ENCODE data around the gene FAM174B.
A peak's percentile ranks its signal among the peaks of the same experiment; 100 is the strongest.

The FAM174B gene

GRCh38 chr15:92669432-92669831, 13.9 kb upstream of the FAM174B start:
- intact Hi-C loops (cut with DNase I; ENCODE audit: low total_unique reads) = no loop called here
- H3K9me3 ChIP-seq = no peaks in the 10 kb centered on the region
- no peak for DNase-seq
- H3K4me3 ChIP-seq = no peak overlapping the region
- no peak for TF ChIP-seq CTCF (IDR thresholded peaks at IDR 0.05)
- H3K27ac ChIP-seq = no peak overlapping the region
- no peaks in the 10 kb centered on the region for H3K27me3 ChIP-seq
- H3K36me3 ChIP-seq = no peaks in the 10 kb centered on the region
- H3K4me1 ChIP-seq = peaks cover 0 to 33% (median 23%) of the 10 kb centered on the region in 4 donors

GRCh38 chr15:92668620-92669019, 13.0 kb upstream of the FAM174B start:
- Histone ChIP-seq H3K27ac (no peak overlapping the region), H3K9me3 (no peaks in the 10 kb centered on the region), H3K27me3 (no peaks in the 10 kb centered on the region), H3K4me3 (no peak overlapping the region), H3K4me1 (peaks cover 0 to 34% (median 23%) of the 10 kb centered on the region in 4 donors), H3K36me3 (no peaks in the 10 kb centered on the region)
- intact Hi-C loops (cut with DNase I; ENCODE audit: low total_unique reads) = no loop called here
- TF ChIP-seq CTCF (IDR thresholded peaks at IDR 0.05) = no peak
- no peak for DNase-seq

GRCh38 chr15:92667970-92668485, 12.5 kb upstream of the FAM174B start:
- intact Hi-C loops (cut with DNase I; ENCODE audit: low total_unique reads) = no loop called here
- H3K27me3 ChIP-seq = no peaks in the 10 kb centered on the region
- no peaks in the 10 kb centered on the region for H3K36me3 ChIP-seq
- peak overlapping the region; percentile 52 to 56 for H3K27ac ChIP-seq
- no peaks in the 10 kb centered on the region for H3K9me3 ChIP-seq
- TF ChIP-seq CTCF (IDR thresholded peaks at IDR 0.05) = no peak
- no peak for DNase-seq
- peaks cover 0 to 34% (median 23%) of the 10 kb centered on the region in 4 donors for H3K4me1 ChIP-seq
- no peak overlapping the region for H3K4me3 ChIP-seq

GRCh38 chr15:92667287-92667904, 11.8 kb upstream of the FAM174B start:
- Histone ChIP-seq H3K36me3 (no peaks in the 10 kb centered on the region), H3K4me1 (peaks cover 0 to 34% (median 23%) of the 10 kb centered on the region in 4 donors), H3K27me3 (no peaks in the 10 kb centered on the region), H3K27ac (peak overlapping the region; percentile 52 to 56), H3K9me3 (no peaks in the 10 kb centered on the region), H3K4me3 (no peak overlapping the region)
- TF ChIP-seq CTCF (IDR thresholded peaks at IDR 0.05) = no peak
- intact Hi-C loops (cut with DNase I; ENCODE audit: low total_unique reads) = no loop called here
- DNase-seq = no peak

GRCh38 chr15:92666780-92667179, 11.2 kb upstream of the FAM174B start:
- DNase-seq = peak; percentile 45 to 83
- intact Hi-C loops (cut with DNase I; ENCODE audit: low total_unique reads) = no loop called here
- peak in 1 of 2 experiments; percentile 15 for TF ChIP-seq CTCF (IDR thresholded peaks at IDR 0.05)
- no peaks in the 10 kb centered on the region for H3K27me3 ChIP-seq
- H3K4me3 ChIP-seq = no peak overlapping the region
- no peaks in the 10 kb centered on the region for H3K9me3 ChIP-seq
- peaks cover 0 to 34% (median 23%) of the 10 kb centered on the region in 4 donors for H3K4me1 ChIP-seq
- peak overlapping the region; percentile 52 to 56 for H3K27ac ChIP-seq
- H3K36me3 ChIP-seq = no peaks in the 10 kb centered on the region
